ENCODE measurements around the gene DAAM1. TPM values are rescaled to one million over a fixed set of nuclear protein-coding genes. Genes with fewer than 3 reads are reported as not detected.

Gene DAAM1
- total RNA-seq, 1 experiment from 2014 or later, result 30.4 TPM

- Mint-ChIP-seq H3K9me3 (peaks cover 4% of the 10 kb centered on the region; the same call in 1 of the 2 replicates), H3K4me1 (peaks cover 42% of the 10 kb centered on the region), H3K27ac (peak overlapping the region; percentile 52; the same call in 1 of the 2 replicates), H3K4me3 (no peak overlapping the region), H3K27me3 (ENCODE audit: low read depth) (no peaks in the 10 kb centered on the region), H3K36me3 (no peaks in the 10 kb centered on the region)
- CTCF ChIA-PET, result no interaction called here
- DNase-seq (ENCODE audit: low spot score) (no peak), ATAC-seq (no peak)
- TF ChIP-seq CDX4 (CRISPR knock-in tag; IDR thresholded peaks at IDR 0.05; ENCODE audit: borderline replicate concordance) (no peak), USF2 (CRISPR knock-in tag; IDR thresholded peaks at IDR 0.05) (no peak), NFYB (CRISPR knock-in tag; conservative IDR thresholded peaks at IDR 0.05; ENCODE audit: low read depth) (no peak), ZSCAN18 (CRISPR knock-in tag; IDR thresholded peaks at IDR 0.05) (no peak), CREB1 (CRISPR knock-in tag; IDR thresholded peaks at IDR 0.05) (no peak), NFE2L1 (CRISPR knock-in tag; IDR thresholded peaks at IDR 0.05) (no peak)
- POLR2A ChIA-PET, result no interaction called here
These were observed 64.5 kb downstream of the DAAM1 start for GRCh38 chr14:59252772-59253500.

DNA sequence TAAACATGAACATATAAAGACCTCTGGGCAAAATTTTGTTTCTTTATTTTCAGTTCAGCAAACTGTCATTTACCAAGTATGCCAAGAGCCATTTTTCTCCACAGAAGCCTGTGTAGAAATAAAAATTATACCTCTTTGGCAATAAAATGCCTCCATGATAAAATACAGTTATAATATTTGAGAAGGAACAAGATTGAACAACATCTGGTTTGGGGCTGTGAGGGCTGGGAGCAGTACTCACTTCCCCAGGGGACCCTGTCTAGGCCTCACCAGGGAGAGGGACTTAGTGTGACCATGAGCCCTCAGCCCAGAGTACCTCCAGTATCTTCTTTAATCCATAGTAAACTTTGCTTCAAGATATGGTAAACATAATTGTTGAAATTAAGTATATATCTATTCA lies 65.1 kb downstream of the DAAM1 start:
- Mint-ChIP-seq H3K4me1 (peaks cover 36% of the 10 kb centered on the region), H3K9me3 (peaks cover 8% of the 10 kb centered on the region; the same call in 1 of the 2 replicates), H3K27me3 (ENCODE audit: low read depth) (no peaks in the 10 kb centered on the region), H3K4me3 (no peak overlapping the region), H3K36me3 (no peaks in the 10 kb centered on the region), H3K27ac (no peak overlapping the region)
- POLR2A ChIA-PET, result no interaction called here
- CTCF ChIA-PET, result no interaction called here
- ATAC-seq (no peak), DNase-seq (ENCODE audit: low spot score) (no peak)
- TF ChIP-seq ATF6 (CRISPR knock-in tag; IDR thresholded peaks at IDR 0.05) (no peak), NR3C1 (CRISPR knock-in tag; conservative IDR thresholded peaks at IDR 0.05; ENCODE audit: low read depth) (no peak), SMAD4 (CRISPR knock-in tag; IDR thresholded peaks at IDR 0.05) (no peak), CREM (CRISPR knock-in tag; IDR thresholded peaks at IDR 0.05) (no peak), RORB (CRISPR knock-in tag; IDR thresholded peaks at IDR 0.05) (no peak), NR1H2 (CRISPR knock-in tag; IDR thresholded peaks at IDR 0.05) (no peak), ATF2 (CRISPR knock-in tag; IDR thresholded peaks at IDR 0.05; ENCODE audit: borderline replicate concordance, low read depth) (no peak), NR2C2 (CRISPR knock-in tag; IDR thresholded peaks at IDR 0.05) (no peak), NFATC4 (CRISPR knock-in tag; IDR thresholded peaks at IDR 0.05) (no peak)
